Gastroesophageal sphincter (tissue), 4 donors: ENCODE results near the gene ELOB. TPM values are rescaled to one million over a fixed set of nuclear protein-coding genes. Genes with fewer than 3 reads are reported as not detected.

ENCODE experiments used
- ATAC-seq: fragments of 150-250 bp; one replicate; pipeline ENCODE4 v1.9.1; 2016; ENCODE audit warnings: mild to moderate bottlenecking, moderate library complexity
- H3K27ac ChIP-seq, 4 donors: fragments of 200-600 bp; sonication (generic) in 3 of 4; 1 replicate in 3 of 4; 2 replicates in 1 of 4; pipeline ENCODE4 v1.5.1; 2016 to 2019
- H3K27me3 ChIP-seq: fragments of 200-600 bp; sonication (generic); one replicate; pipeline ENCODE4 v1.5.1; 2019
- H3K36me3 ChIP-seq, 2 donors: fragments of 200-600 bp; sonication (generic); one replicate each; pipeline ENCODE4 v1.5.1; 2019; ENCODE audit warnings: control low read depth in 1 of 2
- H3K4me1 ChIP-seq, 3 donors: fragments of 200-600 bp; sonication (generic); 1 replicate in 2 of 3; 2 replicates in 1 of 3; pipeline ENCODE4 v1.5.1; 2016 to 2019; ENCODE audit warnings: control low read depth in 2 of 3
- H3K4me3 ChIP-seq, 2 donors: fragments of 200-600 bp; sonication (generic); one replicate each; pipeline ENCODE4 v1.5.1; 2019; ENCODE audit warnings: mild to moderate bottlenecking in 1 of 2, moderate library complexity in 1 of 2
- H3K9me3 ChIP-seq, 3 donors: fragments of 200-600 bp; sonication (generic); one replicate each; pipeline ENCODE4 v1.5.1; 2017 to 2019; ENCODE audit warnings: control low read depth in 2 of 3
- CTCF ChIP-seq, 4 experiments: fragments of 200-600 bp in 2 of 4; fragments of 450-650 bp in 2 of 4; sonication (generic) in 1 of 4; IDR thresholded peaks; one replicate each; pipeline ENCODE4 v1.5.1; 2017 to 2019; ENCODE audit warnings: antibody characterized with exemption in 4 of 4, mild to moderate bottlenecking in 2 of 4, moderate library complexity in 2 of 4
- EP300 ChIP-seq: sonication (generic); formaldehyde crosslinking; IDR thresholded peaks from one replicate; pipeline ENCODE4 v1.6.1; 2017; ENCODE audit warnings: antibody characterized with exemption, mild to moderate bottlenecking
- POLR2A ChIP-seq, 2 donors: fragments of 450-650 bp; IDR thresholded peaks; one replicate each; pipeline ENCODE4 v1.6.1; 2017; ENCODE audit warnings: antibody characterized with exemption in 2 of 2, mild to moderate bottlenecking in 2 of 2, moderate library complexity in 1 of 2
- POLR2AphosphoS5 ChIP-seq: sonication (generic); formaldehyde crosslinking; IDR thresholded peaks from one replicate; pipeline ENCODE4 v1.6.1; 2017; ENCODE audit warnings: antibody characterized with exemption
- WGBS, 2 donors: methylation state at CpG; one replicate each; pipeline ENCODE4 v1.1.5; 2018; ENCODE audit warnings: low coverage in 1 of 2; 5-methylcytosine and 5-hydroxymethylcytosine counted together
- total RNA-seq, 4 donors: library from RNA; depleted of rRNA; stranded (reverse); fragments of >200 nt; gene quantifications; one replicate each; pipeline ENCODE4 v1.1.0, GENCODE V29; 2016

ELOB gene
- total RNA-seq, 4 donors from 2014 or later, result 216 to 269 (median 251) TPM

- H3K4me3 ChIP-seq, result no peak overlapping the region
Observed at GRCh38 chr16:2799859-2800226, 22.8 kb upstream of the ELOB start.

GRCh38 chr16:2799205-2799858 is 22.3 kb upstream of the ELOB start:
- Histone ChIP-seq H3K27me3 (peaks cover 39% of the 10 kb centered on the region), H3K27ac (no peak overlapping the region), H3K36me3 (no peaks in the 10 kb centered on the region), H3K9me3 (peaks cover 0 to 18% (median 0%) of the 10 kb centered on the region in 3 donors), H3K4me1 (no peaks in the 10 kb centered on the region), H3K4me3 (no peak overlapping the region)
- no peak for TF ChIP-seq CTCF (IDR thresholded peaks at IDR 0.05)
- no peak for TF ChIP-seq POLR2A (IDR thresholded peaks at IDR 0.05)
- TF ChIP-seq POLR2AphosphoS5, result no peak
- no peak for TF ChIP-seq EP300
- WGBS, 2 donors, result 79 to 80% methylated on average over 2 to 8 of the region's 21 CpGs
- no peak for ATAC-seq

More at GRCh38 chr16:2799859-2800226, 22.8 kb upstream of the ELOB start:
- WGBS, 2 donors, result 60 to 89% methylated on average over 1 of the region's 1 CpG
- H3K36me3 ChIP-seq, result no peaks in the 10 kb centered on the region
- no peak overlapping the region for H3K27ac ChIP-seq
- peaks cover 0 to 23% (median 0%) of the 10 kb centered on the region in 3 donors for H3K9me3 ChIP-seq
- ATAC-seq, result no peak
- peaks cover 37% of the 10 kb centered on the region for H3K27me3 ChIP-seq
- H3K4me1 ChIP-seq, result no peaks in the 10 kb centered on the region
- TF ChIP-seq CTCF (IDR thresholded peaks at IDR 0.05), result no peak
- TF ChIP-seq EP300, result no peak
- TF ChIP-seq POLR2AphosphoS5, result no peak
- no peak for TF ChIP-seq POLR2A (IDR thresholded peaks at IDR 0.05)

GRCh38 chr16:2798723-2799204 is 21.7 kb upstream of the ELOB start:
- no peak overlapping the region for H3K27ac ChIP-seq
- peaks cover 0 to 12% (median 0%) of the 10 kb centered on the region in 3 donors for H3K9me3 ChIP-seq
- no peak for TF ChIP-seq CTCF (IDR thresholded peaks at IDR 0.05)
- no peak for TF ChIP-seq POLR2A (IDR thresholded peaks at IDR 0.05)
- TF ChIP-seq POLR2AphosphoS5, result no peak
- TF ChIP-seq EP300, result no peak
- no peak overlapping the region for H3K4me3 ChIP-seq
- WGBS, 2 donors, result no CpG with 5 or more reads among the region's 39 CpGs
- ATAC-seq, result no peak
- H3K36me3 ChIP-seq, result no peaks in the 10 kb centered on the region
- H3K27me3 ChIP-seq, result peaks cover 40% of the 10 kb centered on the region
- H3K4me1 ChIP-seq, result no peaks in the 10 kb centered on the region

- no peaks in the 10 kb centered on the region for H3K9me3 ChIP-seq
- TF ChIP-seq EP300 (no peak), POLR2A (IDR thresholded peaks at IDR 0.05) (no peak), POLR2AphosphoS5 (no peak), CTCF (IDR thresholded peaks at IDR 0.05) (no peak)
- H3K27me3 ChIP-seq, result peaks cover 55% of the 10 kb centered on the region
- H3K4me1 ChIP-seq, result no peaks in the 10 kb centered on the region
- 60 to 73% methylated on average over 5 to 7 of the region's 7 CpGs for WGBS, 2 donors
- no peak for ATAC-seq
- H3K36me3 ChIP-seq, result no peaks in the 10 kb centered on the region
- no peak overlapping the region for H3K27ac ChIP-seq
- H3K4me3 ChIP-seq, result no peak overlapping the region
Observed at GRCh38 chr16:2795395-2796143, 18.5 kb upstream of the ELOB start.
